ENCODE data around the gene CNNM3.

DNA sequence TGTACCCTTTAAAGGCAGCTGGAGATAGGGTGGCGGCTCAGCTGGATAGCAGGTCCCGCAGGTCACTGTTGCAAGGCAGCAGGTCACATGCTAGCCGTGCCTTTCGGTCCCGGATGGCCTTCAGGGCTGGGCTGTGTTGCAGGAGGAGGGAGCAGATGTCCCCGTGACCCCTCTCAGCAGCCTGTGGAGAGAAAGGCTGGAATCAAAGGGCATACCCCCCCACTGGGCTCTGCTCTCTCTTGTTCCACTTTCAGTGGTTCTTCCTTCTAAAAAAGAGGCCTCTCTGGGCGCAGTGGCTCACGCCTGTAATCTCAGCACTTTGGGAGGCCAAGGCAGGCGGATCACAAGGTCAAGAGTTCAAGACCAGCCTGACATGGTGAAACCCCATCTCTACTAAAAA lies 32.2 kb downstream of the CNNM3 start:
- TF ChIP-seq, protein P1, sequence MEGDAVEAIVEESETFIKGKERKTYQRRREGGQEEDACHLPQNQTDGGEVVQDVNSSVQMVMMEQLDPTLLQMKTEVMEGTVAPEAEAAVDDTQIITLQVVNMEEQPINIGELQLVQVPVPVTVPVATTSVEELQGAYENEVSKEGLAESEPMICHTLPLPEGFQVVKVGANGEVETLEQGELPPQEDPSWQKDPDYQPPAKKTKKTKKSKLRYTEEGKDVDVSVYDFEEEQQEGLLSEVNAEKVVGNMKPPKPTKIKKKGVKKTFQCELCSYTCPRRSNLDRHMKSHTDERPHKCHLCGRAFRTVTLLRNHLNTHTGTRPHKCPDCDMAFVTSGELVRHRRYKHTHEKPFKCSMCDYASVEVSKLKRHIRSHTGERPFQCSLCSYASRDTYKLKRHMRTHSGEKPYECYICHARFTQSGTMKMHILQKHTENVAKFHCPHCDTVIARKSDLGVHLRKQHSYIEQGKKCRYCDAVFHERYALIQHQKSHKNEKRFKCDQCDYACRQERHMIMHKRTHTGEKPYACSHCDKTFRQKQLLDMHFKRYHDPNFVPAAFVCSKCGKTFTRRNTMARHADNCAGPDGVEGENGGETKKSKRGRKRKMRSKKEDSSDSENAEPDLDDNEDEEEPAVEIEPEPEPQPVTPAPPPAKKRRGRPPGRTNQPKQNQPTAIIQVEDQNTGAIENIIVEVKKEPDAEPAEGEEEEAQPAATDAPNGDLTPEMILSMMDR (IDR thresholded peaks at IDR 0.05; ENCODE audit: insufficient read depth, low read length, poor library complexity, severe bottlenecking), result no peak
- TF ChIP-seq EZH2phosphoT487 (conservative IDR thresholded peaks at IDR 0.05; ENCODE audit: low read length), result no peak
